ENCODE data around the gene MYO1G. TPM values are rescaled to one million over a fixed set of nuclear protein-coding genes. Genes with fewer than 3 reads are reported as not detected.
A peak's percentile ranks its signal among the peaks of the same experiment; 100 is the strongest.

The MYO1G gene
- total RNA-seq, 1 donor from 2014 or later: 1.6 TPM

- Histone ChIP-seq H3K27ac (ENCODE audit: low read depth, low read length) (no peak overlapping the region), H3K4me1 (ENCODE audit: control insufficient read depth in 3 of 3, insufficient read depth in 3 of 3, low read length in 3 of 3) (peaks cover 17 to 43% (median 22%) of the 10 kb centered on the region in 3 donors), H3K27me3 (ENCODE audit: control insufficient read depth in 3 of 3, insufficient read depth in 3 of 3, low read length in 3 of 3) (no peaks in the 10 kb centered on the region), H3K9me3 (ENCODE audit: control insufficient read depth in 3 of 3, low read length in 3 of 3) (no peaks in the 10 kb centered on the region), H3K4me3 (ENCODE audit: low read length in 3 of 3) (no peak overlapping the region), H3K36me3 (ENCODE audit: control insufficient read depth in 3 of 3, insufficient read depth in 3 of 3, low read length in 3 of 3) (peaks cover 20 to 25% (median 22%) of the 10 kb centered on the region in 3 donors), H3K9ac (ENCODE audit: low read depth in 1 of 3, low read length in 3 of 3) (peak overlapping the region in 1 of 3 donors; percentile 34)
Observed at GRCh38 chr7:44987996-44988395, 9.2 kb upstream of the MYO1G start.

DNA sequence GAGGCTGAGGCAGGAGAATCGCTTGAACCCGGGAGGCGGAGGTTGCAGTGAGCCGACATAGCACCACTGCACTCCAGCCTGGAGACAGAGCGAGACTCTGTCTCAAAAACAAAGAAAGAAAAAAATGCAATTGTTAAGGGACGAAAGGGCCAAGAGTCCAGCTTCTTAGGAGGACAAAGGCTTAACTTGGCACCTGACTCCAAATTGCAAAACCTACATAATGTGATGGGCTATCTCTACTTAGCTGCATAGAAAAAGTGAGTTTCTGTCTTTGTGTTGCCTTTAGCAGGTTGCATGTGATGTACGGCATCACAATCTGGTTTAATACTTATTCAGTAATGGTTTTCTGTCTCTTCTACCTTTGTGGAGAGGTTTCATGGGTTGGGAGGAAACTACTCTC lies 8.6 kb upstream of the MYO1G start:
- Histone ChIP-seq H3K9me3 (ENCODE audit: control insufficient read depth in 3 of 3, low read length in 3 of 3) (no peaks in the 10 kb centered on the region), H3K27me3 (ENCODE audit: control insufficient read depth in 3 of 3, insufficient read depth in 3 of 3, low read length in 3 of 3) (no peaks in the 10 kb centered on the region), H3K4me3 (ENCODE audit: low read length in 3 of 3) (peak overlapping the region in 1 of 3 donors; percentile 1), H3K9ac (ENCODE audit: low read depth in 1 of 3, low read length in 3 of 3) (peak overlapping the region in 1 of 3 donors; percentile 34), H3K27ac (ENCODE audit: low read depth, low read length) (peak overlapping the region; percentile 98), H3K4me1 (ENCODE audit: control insufficient read depth in 3 of 3, insufficient read depth in 3 of 3, low read length in 3 of 3) (peaks cover 17 to 43% (median 22%) of the 10 kb centered on the region in 3 donors), H3K36me3 (ENCODE audit: control insufficient read depth in 3 of 3, insufficient read depth in 3 of 3, low read length in 3 of 3) (peaks cover 25 to 30% (median 28%) of the 10 kb centered on the region in 3 donors)

- Histone ChIP-seq H3K27me3 (ENCODE audit: control insufficient read depth in 3 of 3, insufficient read depth in 3 of 3, low read length in 3 of 3) (no peaks in the 10 kb centered on the region), H3K4me1 (ENCODE audit: control insufficient read depth in 3 of 3, insufficient read depth in 3 of 3, low read length in 3 of 3) (peaks cover 17 to 43% (median 22%) of the 10 kb centered on the region in 3 donors), H3K4me3 (ENCODE audit: low read length in 3 of 3) (peak overlapping the region; percentile 85 to 96 (median 88)), H3K27ac (ENCODE audit: low read depth, low read length) (peak overlapping the region; percentile 98), H3K9me3 (ENCODE audit: control insufficient read depth in 3 of 3, low read length in 3 of 3) (no peaks in the 10 kb centered on the region), H3K36me3 (ENCODE audit: control insufficient read depth in 3 of 3, insufficient read depth in 3 of 3, low read length in 3 of 3) (peaks cover 30 to 39% (median 33%) of the 10 kb centered on the region in 3 donors), H3K9ac (ENCODE audit: low read depth in 1 of 3, low read length in 3 of 3) (peak overlapping the region; percentile 96 to 97 (median 97))
Observed at GRCh38 chr7:44986218-44987053, 7.6 kb upstream of the MYO1G start.

DNA sequence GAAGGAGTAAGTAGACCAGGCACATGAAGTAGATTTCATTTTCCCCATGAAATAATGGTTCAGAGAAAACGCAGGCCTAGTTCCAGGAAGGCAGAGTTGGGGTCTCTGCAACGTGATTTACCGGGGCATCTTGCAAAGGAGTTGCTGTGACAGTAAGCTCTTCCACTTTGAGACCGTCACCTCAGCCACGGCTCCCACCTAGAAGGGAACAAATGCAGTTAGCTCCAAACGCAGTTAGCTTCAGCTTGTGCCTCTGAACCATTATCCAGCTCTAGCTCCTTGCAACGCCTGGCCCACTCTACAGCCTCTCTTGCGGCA lies 7.0 kb upstream of the MYO1G start:
- peaks cover 20 to 47% (median 22%) of the 10 kb centered on the region in 3 donors for H3K4me1 ChIP-seq (ENCODE audit: control insufficient read depth in 3 of 3, insufficient read depth in 3 of 3, low read length in 3 of 3)
- H3K36me3 ChIP-seq (ENCODE audit: control insufficient read depth in 3 of 3, insufficient read depth in 3 of 3, low read length in 3 of 3): peaks cover 32 to 40% (median 36%) of the 10 kb centered on the region in 3 donors
- peak overlapping the region; percentile 91 to 97 (median 96) for H3K9ac ChIP-seq (ENCODE audit: low read depth in 1 of 3, low read length in 3 of 3)
- peak overlapping the region; percentile 85 to 96 (median 88) for H3K4me3 ChIP-seq (ENCODE audit: low read length in 3 of 3)
- H3K9me3 ChIP-seq (ENCODE audit: control insufficient read depth in 3 of 3, low read length in 3 of 3): no peaks in the 10 kb centered on the region
- peak overlapping the region; percentile 98 for H3K27ac ChIP-seq (ENCODE audit: low read depth, low read length)
- H3K27me3 ChIP-seq (ENCODE audit: control insufficient read depth in 3 of 3, insufficient read depth in 3 of 3, low read length in 3 of 3): no peaks in the 10 kb centered on the region

GRCh38 chr7:44985033-44985695 lies 6.3 kb upstream of the MYO1G start:
- H3K9ac ChIP-seq (ENCODE audit: low read depth in 1 of 3, low read length in 3 of 3): peak overlapping the region in 2 of 3 donors; percentile 51 to 91
- H3K4me3 ChIP-seq (ENCODE audit: low read length in 3 of 3): peak overlapping the region in 2 of 3 donors; percentile 41 to 88
- no peaks in the 10 kb centered on the region for H3K9me3 ChIP-seq (ENCODE audit: control insufficient read depth in 3 of 3, low read length in 3 of 3)
- H3K27ac ChIP-seq (ENCODE audit: low read depth, low read length): peak overlapping the region; percentile 98
- no peaks in the 10 kb centered on the region for H3K27me3 ChIP-seq (ENCODE audit: control insufficient read depth in 3 of 3, insufficient read depth in 3 of 3, low read length in 3 of 3)
- peaks cover 22 to 48% (median 22%) of the 10 kb centered on the region in 3 donors for H3K4me1 ChIP-seq (ENCODE audit: control insufficient read depth in 3 of 3, insufficient read depth in 3 of 3, low read length in 3 of 3)
- peaks cover 32 to 40% (median 38%) of the 10 kb centered on the region in 3 donors for H3K36me3 ChIP-seq (ENCODE audit: control insufficient read depth in 3 of 3, insufficient read depth in 3 of 3, low read length in 3 of 3)

- H3K9ac ChIP-seq (ENCODE audit: low read depth in 1 of 3, low read length in 3 of 3): peak overlapping the region in 2 of 3 donors; percentile 13 to 50
- peaks cover 32 to 42% (median 40%) of the 10 kb centered on the region in 3 donors for H3K36me3 ChIP-seq (ENCODE audit: control insufficient read depth in 3 of 3, insufficient read depth in 3 of 3, low read length in 3 of 3)
- peaks cover 22 to 56% (median 25%) of the 10 kb centered on the region in 3 donors for H3K4me1 ChIP-seq (ENCODE audit: control insufficient read depth in 3 of 3, insufficient read depth in 3 of 3, low read length in 3 of 3)
Observed at GRCh38 chr7:44984478-44984758, 5.6 kb upstream of the MYO1G start.

GRCh38 chr7:44983742-44984477 lies 5.1 kb upstream of the MYO1G start:
- no peak overlapping the region for H3K4me3 ChIP-seq (ENCODE audit: low read length in 3 of 3)
- H3K27ac ChIP-seq (ENCODE audit: low read depth, low read length): no peak overlapping the region
- no peaks in the 10 kb centered on the region for H3K27me3 ChIP-seq (ENCODE audit: control insufficient read depth in 3 of 3, insufficient read depth in 3 of 3, low read length in 3 of 3)
- H3K9ac ChIP-seq (ENCODE audit: low read depth in 1 of 3, low read length in 3 of 3): peak overlapping the region in 2 of 3 donors; percentile 13 to 50
- H3K36me3 ChIP-seq (ENCODE audit: control insufficient read depth in 3 of 3, insufficient read depth in 3 of 3, low read length in 3 of 3): peaks cover 32 to 42% (median 40%) of the 10 kb centered on the region in 3 donors
- H3K9me3 ChIP-seq (ENCODE audit: control insufficient read depth in 3 of 3, low read length in 3 of 3): no peaks in the 10 kb centered on the region
- peaks cover 22 to 60% (median 25%) of the 10 kb centered on the region in 3 donors for H3K4me1 ChIP-seq (ENCODE audit: control insufficient read depth in 3 of 3, insufficient read depth in 3 of 3, low read length in 3 of 3)

More at GRCh38 chr7:44984478-44984758, 5.6 kb upstream of the MYO1G start:
- Histone ChIP-seq H3K9me3 (ENCODE audit: control insufficient read depth in 3 of 3, low read length in 3 of 3) (no peaks in the 10 kb centered on the region), H3K27me3 (ENCODE audit: control insufficient read depth in 3 of 3, insufficient read depth in 3 of 3, low read length in 3 of 3) (no peaks in the 10 kb centered on the region), H3K27ac (ENCODE audit: low read depth, low read length) (no peak overlapping the region), H3K4me3 (ENCODE audit: low read length in 3 of 3) (no peak overlapping the region)

DNA sequence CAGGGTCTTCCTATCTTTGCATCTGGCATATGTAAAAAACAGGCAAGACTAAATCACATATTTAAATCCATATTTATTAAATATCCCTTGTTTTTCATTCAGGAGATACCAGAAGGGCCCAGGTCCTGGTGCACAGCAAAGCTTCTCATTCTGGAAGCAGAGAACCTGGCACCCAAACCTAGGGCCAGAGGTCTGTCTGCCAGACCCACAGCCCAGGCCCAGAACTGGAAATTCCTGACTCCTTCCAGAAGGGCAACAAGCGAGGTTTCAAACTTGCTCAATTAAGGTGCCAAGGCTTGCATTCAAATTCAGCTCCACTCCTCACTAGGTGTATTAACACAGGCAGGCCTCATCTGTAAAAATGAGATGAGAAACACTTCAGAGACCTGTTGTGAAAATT lies 4.2 kb upstream of the MYO1G start:
- Histone ChIP-seq H3K27ac (ENCODE audit: low read depth, low read length) (no peak overlapping the region), H3K4me1 (ENCODE audit: control insufficient read depth in 3 of 3, insufficient read depth in 3 of 3, low read length in 3 of 3) (peaks cover 22 to 60% (median 25%) of the 10 kb centered on the region in 3 donors), H3K9ac (ENCODE audit: low read depth in 1 of 3, low read length in 3 of 3) (peak overlapping the region in 1 of 3 donors; percentile 40), H3K36me3 (ENCODE audit: control insufficient read depth in 3 of 3, insufficient read depth in 3 of 3, low read length in 3 of 3) (peaks cover 32 to 42% (median 40%) of the 10 kb centered on the region in 3 donors), H3K9me3 (ENCODE audit: control insufficient read depth in 3 of 3, low read length in 3 of 3) (no peaks in the 10 kb centered on the region), H3K4me3 (ENCODE audit: low read length in 3 of 3) (no peak overlapping the region), H3K27me3 (ENCODE audit: control insufficient read depth in 3 of 3, insufficient read depth in 3 of 3, low read length in 3 of 3) (no peaks in the 10 kb centered on the region)

- no peaks in the 10 kb centered on the region for H3K9me3 ChIP-seq (ENCODE audit: control insufficient read depth in 3 of 3, low read length in 3 of 3)
- H3K27me3 ChIP-seq (ENCODE audit: control insufficient read depth in 3 of 3, insufficient read depth in 3 of 3, low read length in 3 of 3): no peaks in the 10 kb centered on the region
- peaks cover 19 to 58% (median 23%) of the 10 kb centered on the region in 3 donors for H3K4me1 ChIP-seq (ENCODE audit: control insufficient read depth in 3 of 3, insufficient read depth in 3 of 3, low read length in 3 of 3)
- peak overlapping the region in 1 of 3 donors; percentile 40 for H3K9ac ChIP-seq (ENCODE audit: low read depth in 1 of 3, low read length in 3 of 3)
- H3K4me3 ChIP-seq (ENCODE audit: low read length in 3 of 3): no peak overlapping the region
- H3K27ac ChIP-seq (ENCODE audit: low read depth, low read length): no peak overlapping the region
- peaks cover 32 to 42% (median 40%) of the 10 kb centered on the region in 3 donors for H3K36me3 ChIP-seq (ENCODE audit: control insufficient read depth in 3 of 3, insufficient read depth in 3 of 3, low read length in 3 of 3)
Observed at GRCh38 chr7:44982535-44982923, 3.7 kb upstream of the MYO1G start.

Data from skeletal muscle tissue (tissue), 4 donors.